K562 (cell line): ENCODE results near the gene ST6GAL1. TPM values are rescaled to one million over a fixed set of nuclear protein-coding genes. Genes with fewer than 3 reads are reported as not detected.

Source experiments
- ADNP ChIP-seq: fragments of 200-800 bp; sonication (Bioruptor generic); IDR thresholded peaks from 2 replicates; pipeline ENCODE4 v1.6.1; 2016; ENCODE audit warnings: missing genetic modification characterization, missing compliant biosample characterization
- CBX5 ChIP-seq: IDR thresholded peaks from 2 replicates; pipeline ENCODE4 v1.6.1; 2014; ENCODE audit warnings: low read depth, borderline replicate concordance
- CEBPB ChIP-seq: fragments of 450-650 bp; IDR thresholded peaks from 2 replicates; pipeline ENCODE4 v1.6.1; 2016; ENCODE audit warnings: missing genetic modification characterization, missing compliant biosample characterization
- DACH1 ChIP-seq: fragments of 450-650 bp; IDR thresholded peaks from 2 replicates; pipeline ENCODE4 v1.6.1; 2018; ENCODE audit not compliant: partially characterized antibody
- GATAD2B ChIP-seq: fragments of 450-650 bp; IDR thresholded peaks from 2 replicates; pipeline ENCODE4 v1.6.1; 2017; ENCODE audit warnings: mild to moderate bottlenecking, borderline replicate concordance
- GTF2A2 ChIP-seq: IDR thresholded peaks from 2 replicates; pipeline ENCODE4 v1.6.1; 2016; ENCODE audit warnings: mild to moderate bottlenecking, missing genetic modification characterization, missing compliant biosample characterization
- RBM39 ChIP-seq: fragments of 200-400 bp; formaldehyde crosslinking; optimal IDR thresholded peaks from 2 replicates; pipeline ENCODE3; 2018; ENCODE audit warnings: low read depth, low read length
- ZBTB17 ChIP-seq: fragments of 450-650 bp; formaldehyde crosslinking; IDR thresholded peaks from 2 replicates; pipeline ENCODE4 v1.4.0; 2020; ENCODE audit warnings: mild to moderate bottlenecking
- ZFX ChIP-seq: sonication (generic); formaldehyde crosslinking; IDR thresholded peaks from 2 replicates; pipeline ENCODE4 v1.8.0; 2022; ENCODE audit warnings: mild to moderate bottlenecking, missing genetic modification reagents, moderate library complexity
- ZNF282 ChIP-seq: sonication (generic); formaldehyde crosslinking; IDR thresholded peaks from 2 replicates; pipeline ENCODE4 v1.8.1; 2023; ENCODE audit warnings: missing genetic modification reagents
- ZNF384 ChIP-seq: IDR thresholded peaks from 2 replicates; pipeline ENCODE4 v1.6.1; 2012; ENCODE audit warnings: low read depth, low read length, improper control_type of control experiment
- ZZZ3 ChIP-seq: fragments of 450-650 bp; IDR thresholded peaks from 2 replicates; pipeline ENCODE4 v1.6.1; 2016; ENCODE audit warnings: antibody characterized with exemption, mild to moderate bottlenecking, moderate library complexity
- polyA plus RNA-seq, 8 experiments: library from polyadenylated mRNA; depleted of rRNA in 4 of 8; stranded (reverse) in 5 of 8; unstranded in 3 of 8; fragments of >200 nt; fragmentation: Nextera tagmentation in 2 of 8; fragmentation: Illumina TruSeq in 1 of 8; extraction: Ambion mirVana in 2 of 8; extraction: Trizol in 1 of 8; gene quantifications; 2 replicates each; pipeline versions ENCODE4 v1.2.1 to v1.2.3, GENCODE V29; 2011 to 2014; ENCODE audit warnings: inconsistent platforms in 1 of 8, missing spikeins in 1 of 8
- total RNA-seq, 7 experiments: library from RNA; depleted of rRNA in 6 of 7; stranded (reverse); fragments of >200 nt in 6 of 7; fragmentation: Illumina TruSeq in 2 of 7; extraction: Trizol in 2 of 7; gene quantifications; 2 replicates each; pipeline versions ENCODE4 v1.2.1 to v1.2.3, GENCODE V29; 2011 to 2021; ENCODE audit warnings: low replicate concordance in 1 of 7
- TF ChIP-seq, protein P1 (sequence below), 3 experiments: fragments of 200-800 bp in 1 of 3; fragments of 250-450 bp in 1 of 3; fragments of 450-650 bp in 1 of 3; sonication (Bioruptor Pico) in 1 of 3; sonication (Bioruptor generic) in 1 of 3; formaldehyde crosslinking in 1 of 3; IDR thresholded peaks; 2 replicates each; pipeline versions ENCODE4 v1.6.1 to v1.8.0; 2016 to 2022; ENCODE audit warnings: mild to moderate bottlenecking in 2 of 3, missing genetic modification characterization in 2 of 3, missing compliant biosample characterization in 1 of 3, moderate library complexity in 1 of 3
- TF ChIP-seq, protein P2 (sequence below), 2 experiments: fragments of 450-650 bp in 1 of 2; sonication (generic) in 1 of 2; formaldehyde crosslinking in 1 of 2; IDR thresholded peaks; 2 replicates each; pipeline versions ENCODE4 v1.7.1 to v1.9.0; 2016 to 2022; ENCODE audit warnings: inconsistent platforms in 1 of 2, mild to moderate bottlenecking in 1 of 2, missing genetic modification reagents in 1 of 2
- TF ChIP-seq, protein P3 (sequence below): fragments of 250-450 bp; sonication (Bioruptor Pico); IDR thresholded peaks from 2 replicates; pipeline ENCODE4 v1.8.0; 2022; ENCODE audit warnings: moderate library complexity, mild to moderate bottlenecking, inconsistent platforms

ST6GAL1 gene
- total and polyA plus RNA-seq, 9 of the 15 experiments (the other 6 are each of a cell fraction or from before 2014, with no cell fraction given): 31.9 to 145 (median 71.0) TPM

GRCh38 chr3:186882150-186882524, 48.2 kb upstream of the ST6GAL1 start (continued):
- TF ChIP-seq GATAD2B (peak; percentile 23; the same call in 1 of the 2 replicates), RBM39 (no peak), ZBTB17 (CRISPR knock-in tag) (no peak), DACH1 (no peak), ZZZ3 (no peak), CBX5 (no peak), CEBPB (peak; percentile 48), ZNF282 (no peak), ZFX (CRISPR knock-in tag) (no peak), ADNP (no peak), ZNF384 (peak; percentile 59; the same call in 1 of the 2 replicates), GTF2A2 (tag) (no peak)
- TF ChIP-seq, protein P1, sequence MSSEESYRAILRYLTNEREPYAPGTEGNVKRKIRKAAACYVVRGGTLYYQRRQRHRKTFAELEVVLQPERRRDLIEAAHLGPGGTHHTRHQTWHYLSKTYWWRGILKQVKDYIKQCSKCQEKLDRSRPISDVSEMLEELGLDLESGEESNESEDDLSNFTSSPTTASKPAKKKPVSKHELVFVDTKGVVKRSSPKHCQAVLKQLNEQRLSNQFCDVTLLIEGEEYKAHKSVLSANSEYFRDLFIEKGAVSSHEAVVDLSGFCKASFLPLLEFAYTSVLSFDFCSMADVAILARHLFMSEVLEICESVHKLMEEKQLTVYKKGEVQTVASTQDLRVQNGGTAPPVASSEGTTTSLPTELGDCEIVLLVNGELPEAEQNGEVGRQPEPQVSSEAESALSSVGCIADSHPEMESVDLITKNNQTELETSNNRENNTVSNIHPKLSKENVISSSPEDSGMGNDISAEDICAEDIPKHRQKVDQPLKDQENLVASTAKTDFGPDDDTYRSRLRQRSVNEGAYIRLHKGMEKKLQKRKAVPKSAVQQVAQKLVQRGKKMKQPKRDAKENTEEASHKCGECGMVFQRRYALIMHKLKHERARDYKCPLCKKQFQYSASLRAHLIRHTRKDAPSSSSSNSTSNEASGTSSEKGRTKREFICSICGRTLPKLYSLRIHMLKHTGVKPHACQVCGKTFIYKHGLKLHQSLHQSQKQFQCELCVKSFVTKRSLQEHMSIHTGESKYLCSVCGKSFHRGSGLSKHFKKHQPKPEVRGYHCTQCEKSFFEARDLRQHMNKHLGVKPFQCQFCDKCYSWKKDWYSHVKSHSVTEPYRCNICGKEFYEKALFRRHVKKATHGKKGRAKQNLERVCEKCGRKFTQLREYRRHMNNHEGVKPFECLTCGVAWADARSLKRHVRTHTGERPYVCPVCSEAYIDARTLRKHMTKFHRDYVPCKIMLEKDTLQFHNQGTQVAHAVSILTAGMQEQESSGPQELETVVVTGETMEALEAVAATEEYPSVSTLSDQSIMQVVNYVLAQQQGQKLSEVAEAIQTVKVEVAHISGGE (CRISPR knock-in tag; IDR thresholded peaks at IDR 0.05): no peak
- TF ChIP-seq, protein P2, sequence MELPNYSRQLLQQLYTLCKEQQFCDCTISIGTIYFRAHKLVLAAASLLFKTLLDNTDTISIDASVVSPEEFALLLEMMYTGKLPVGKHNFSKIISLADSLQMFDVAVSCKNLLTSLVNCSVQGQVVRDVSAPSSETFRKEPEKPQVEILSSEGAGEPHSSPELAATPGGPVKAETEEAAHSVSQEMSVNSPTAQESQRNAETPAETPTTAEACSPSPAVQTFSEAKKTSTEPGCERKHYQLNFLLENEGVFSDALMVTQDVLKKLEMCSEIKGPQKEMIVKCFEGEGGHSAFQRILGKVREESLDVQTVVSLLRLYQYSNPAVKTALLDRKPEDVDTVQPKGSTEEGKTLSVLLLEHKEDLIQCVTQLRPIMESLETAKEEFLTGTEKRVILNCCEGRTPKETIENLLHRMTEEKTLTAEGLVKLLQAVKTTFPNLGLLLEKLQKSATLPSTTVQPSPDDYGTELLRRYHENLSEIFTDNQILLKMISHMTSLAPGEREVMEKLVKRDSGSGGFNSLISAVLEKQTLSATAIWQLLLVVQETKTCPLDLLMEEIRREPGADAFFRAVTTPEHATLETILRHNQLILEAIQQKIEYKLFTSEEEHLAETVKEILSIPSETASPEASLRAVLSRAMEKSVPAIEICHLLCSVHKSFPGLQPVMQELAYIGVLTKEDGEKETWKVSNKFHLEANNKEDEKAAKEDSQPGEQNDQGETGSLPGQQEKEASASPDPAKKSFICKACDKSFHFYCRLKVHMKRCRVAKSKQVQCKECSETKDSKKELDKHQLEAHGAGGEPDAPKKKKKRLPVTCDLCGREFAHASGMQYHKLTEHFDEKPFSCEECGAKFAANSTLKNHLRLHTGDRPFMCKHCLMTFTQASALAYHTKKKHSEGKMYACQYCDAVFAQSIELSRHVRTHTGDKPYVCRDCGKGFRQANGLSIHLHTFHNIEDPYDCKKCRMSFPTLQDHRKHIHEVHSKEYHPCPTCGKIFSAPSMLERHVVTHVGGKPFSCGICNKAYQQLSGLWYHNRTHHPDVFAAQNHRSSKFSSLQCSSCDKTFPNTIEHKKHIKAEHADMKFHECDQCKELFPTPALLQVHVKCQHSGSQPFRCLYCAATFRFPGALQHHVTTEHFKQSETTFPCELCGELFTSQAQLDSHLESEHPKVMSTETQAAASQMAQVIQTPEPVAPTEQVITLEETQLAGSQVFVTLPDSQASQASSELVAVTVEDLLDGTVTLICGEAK (IDR thresholded peaks at IDR 0.05): peak; percentile 85
- TF ChIP-seq, protein P2 (CRISPR knock-in tag; IDR thresholded peaks at IDR 0.05): peak; percentile 83
- TF ChIP-seq, protein P3, sequence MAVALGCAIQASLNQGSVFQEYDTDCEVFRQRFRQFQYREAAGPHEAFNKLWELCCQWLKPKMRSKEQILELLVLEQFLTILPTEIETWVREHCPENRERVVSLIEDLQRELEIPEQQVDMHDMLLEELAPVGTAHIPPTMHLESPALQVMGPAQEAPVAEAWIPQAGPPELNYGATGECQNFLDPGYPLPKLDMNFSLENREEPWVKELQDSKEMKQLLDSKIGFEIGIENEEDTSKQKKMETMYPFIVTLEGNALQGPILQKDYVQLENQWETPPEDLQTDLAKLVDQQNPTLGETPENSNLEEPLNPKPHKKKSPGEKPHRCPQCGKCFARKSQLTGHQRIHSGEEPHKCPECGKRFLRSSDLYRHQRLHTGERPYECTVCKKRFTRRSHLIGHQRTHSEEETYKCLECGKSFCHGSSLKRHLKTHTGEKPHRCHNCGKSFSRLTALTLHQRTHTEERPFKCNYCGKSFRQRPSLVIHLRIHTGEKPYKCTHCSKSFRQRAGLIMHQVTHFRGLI (CRISPR knock-in tag): no peak
